Cardiac fibroblast (primary cell): ENCODE measurements around the gene DCUN1D2.

ENCODE experiments used
- DNase-seq, 2 donors: peaks; one replicate each; pipeline versions ENCODE4 v3.0.0 to v3.0.0-alpha.2; 2010; ENCODE audit warnings: low read depth in 2 of 2
- H3K4me3 ChIP-seq, 2 donors: replicated peaks in 1 of 2; 1 replicate in 1 of 2; 2 replicates in 1 of 2; pipeline ENCODE4 v1.5.1; 2011; ENCODE audit warnings: low read depth in 2 of 2, low read length in 2 of 2, mild to moderate bottlenecking in 2 of 2, moderate library complexity in 1 of 2
- CTCF ChIP-seq: IDR thresholded peaks from one replicate; pipeline ENCODE4 v1.5.1; 2011; ENCODE audit warnings: low read depth, mild to moderate bottlenecking, low read length, inconsistent platforms

The DCUN1D2 gene

GRCh38 chr13:113447596-113447995 is 42.9 kb downstream of the DCUN1D2 start:
- DNase-seq, result no peak
- no peak overlapping the region for H3K4me3 ChIP-seq
- TF ChIP-seq CTCF, result no peak

- H3K4me3 ChIP-seq, result no peak overlapping the region
- no peak for DNase-seq
- TF ChIP-seq CTCF, result no peak
Measured at GRCh38 chr13:113446488-113446854, 44.0 kb downstream of the DCUN1D2 start.

- no peak for DNase-seq
- no peak overlapping the region for H3K4me3 ChIP-seq
- TF ChIP-seq CTCF, result no peak
Measured at GRCh38 chr13:113445791-113446487, 44.6 kb downstream of the DCUN1D2 start.

GRCh38 chr13:113443991-113444390 is 46.5 kb downstream of the DCUN1D2 start:
- no peak for DNase-seq
- H3K4me3 ChIP-seq, result no peak overlapping the region
- no peak for TF ChIP-seq CTCF

GRCh38 chr13:113442985-113443362 is 47.5 kb downstream of the DCUN1D2 start:
- no peak for DNase-seq
- no peak for TF ChIP-seq CTCF
- H3K4me3 ChIP-seq, result no peak overlapping the region

- no peak overlapping the region for H3K4me3 ChIP-seq
- no peak for TF ChIP-seq CTCF
- no peak for DNase-seq
Measured at GRCh38 chr13:113442354-113442984, 48.0 kb downstream of the DCUN1D2 start.

- no peak overlapping the region for H3K4me3 ChIP-seq
- DNase-seq, result no peak
- TF ChIP-seq CTCF, result no peak
Measured at GRCh38 chr13:113441661-113442060, 48.9 kb downstream of the DCUN1D2 start.
